Right lung (tissue), 5 donors: ENCODE data around the gene OSBPL5. TPM values are rescaled to one million over a fixed set of nuclear protein-coding genes. Genes with fewer than 3 reads are reported as not detected.

Experiments
- polyA plus RNA-seq, 5 donors: library from polyadenylated mRNA; unstranded; fragments of 120-200 nt; gene quantifications; one replicate each; pipeline versions ENCODE4 v1.2.1 to v1.2.3, GENCODE V29; 2013; ENCODE audit warnings: inconsistent platforms in 1 of 5, low replicate concordance in 1 of 5; ENCODE audit not compliant: insufficient read length in 5 of 5, insufficient read depth in 1 of 5

Gene OSBPL5
- polyA plus RNA-seq, 5 donors = 18.3 to 36.7 (median 27.8) TPM

Other genes starting within 250 kb of the OSBPL5 start
- gene PHLDA2, start 235.9 kb downstream of the OSBPL5 start, polyA plus RNA-seq = 1 to 10 TPM in 1 of 5 donors, under 1 TPM in 3, not detected in 1; 0.19 to 1.9 (median 0.76) TPM
- gene NAP1L4, start 173.0 kb downstream of the OSBPL5 start, polyA plus RNA-seq = 100 to 1,000 TPM; 144 to 206 (median 190) TPM
- 10 to 100 TPM; 28.4 to 33.0 (median 32.2) TPM for gene CARS1, start 107.9 kb downstream of the OSBPL5 start, polyA plus RNA-seq
- gene MRGPRG, start 53.5 kb upstream of the OSBPL5 start, polyA plus RNA-seq = not detected
- under 1 TPM in 1 of 5 donors, not detected in 4; 0.17 TPM for gene MRGPRE, start 67.1 kb upstream of the OSBPL5 start, polyA plus RNA-seq
- 10 to 100 TPM; 31.3 to 46.5 (median 35.0) TPM for gene ZNF195, start 213.8 kb upstream of the OSBPL5 start, polyA plus RNA-seq